Inflammatory macrophage (primary cell): Measurements from ENCODE around the gene RBM20.
"Not testable (repeated sequence)": the region's sequence is repeated elsewhere in the genome, so short reads cannot be mapped to it uniquely, and the experiment has no call there.

Experiments
- DNase-seq, 2 donors: peaks; one replicate each; pipeline ENCODE4 v3.0.0-alpha.2; 2020 to 2022

RBM20 gene

DNA sequence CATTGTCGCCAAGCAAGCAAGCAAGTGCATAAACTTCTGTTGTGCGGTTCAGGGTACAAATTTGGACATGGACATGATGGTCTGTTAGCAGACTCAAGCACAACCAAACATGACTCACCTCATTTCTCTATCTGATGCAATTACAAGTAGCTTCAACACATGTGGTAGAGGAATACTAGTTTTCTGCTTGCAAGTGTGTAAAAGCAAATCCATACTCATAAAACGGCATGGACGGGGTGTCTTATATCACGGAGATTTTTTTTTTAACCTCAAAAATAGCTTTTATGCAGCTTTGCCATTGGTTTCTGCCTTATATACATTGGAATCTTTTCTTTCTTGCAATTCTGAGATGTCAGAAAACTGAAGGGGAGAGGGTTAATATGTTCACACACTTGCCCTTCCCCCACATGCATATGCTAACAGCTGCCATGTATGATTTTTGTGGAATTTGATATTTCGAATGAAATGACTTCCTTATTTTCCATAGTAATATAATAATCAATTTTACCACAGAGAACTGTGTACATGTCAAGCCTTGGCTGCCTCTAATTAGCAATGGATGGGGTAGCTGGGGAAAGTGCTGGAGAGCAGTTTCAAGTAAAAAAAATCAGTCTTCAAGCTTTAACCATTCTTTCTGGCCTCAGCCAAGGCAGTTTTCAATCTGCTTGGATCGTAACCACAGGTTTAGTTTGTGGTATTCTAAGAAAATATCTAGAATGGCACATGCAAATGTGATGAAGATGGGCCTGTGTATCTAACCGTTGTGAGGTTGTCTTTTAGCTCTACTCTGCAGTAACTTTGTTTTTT is 121.6 kb downstream of the RBM20 start:
- DNase-seq: no peak

DNA sequence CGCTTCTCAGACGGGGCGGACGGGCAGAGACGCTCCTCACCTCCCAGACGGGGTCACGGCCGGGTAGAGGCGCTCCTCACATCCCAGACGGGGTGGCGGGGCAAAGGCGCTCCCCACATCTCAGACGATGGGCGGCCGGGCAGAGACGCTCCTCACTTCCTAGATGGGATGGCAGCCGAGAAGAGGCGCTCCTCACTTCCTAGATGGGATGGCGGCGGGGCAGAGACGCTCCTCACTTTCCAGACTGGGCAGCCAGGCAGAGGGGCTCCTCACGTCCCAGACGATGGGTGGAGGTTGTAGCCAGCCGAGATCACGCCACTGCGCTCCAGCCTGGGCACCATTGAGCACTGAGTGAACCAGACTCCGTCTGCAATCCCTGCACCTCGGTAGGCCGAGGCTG is 123.5 kb downstream of the RBM20 start:
- not testable (repeated sequence) for DNase-seq

GRCh38 chr10:110770243-110770642 is 126.1 kb downstream of the RBM20 start:
- DNase-seq: no peak

- DNase-seq: no peak
Measured at GRCh38 chr10:110771486-110771885, 127.3 kb downstream of the RBM20 start.

DNA sequence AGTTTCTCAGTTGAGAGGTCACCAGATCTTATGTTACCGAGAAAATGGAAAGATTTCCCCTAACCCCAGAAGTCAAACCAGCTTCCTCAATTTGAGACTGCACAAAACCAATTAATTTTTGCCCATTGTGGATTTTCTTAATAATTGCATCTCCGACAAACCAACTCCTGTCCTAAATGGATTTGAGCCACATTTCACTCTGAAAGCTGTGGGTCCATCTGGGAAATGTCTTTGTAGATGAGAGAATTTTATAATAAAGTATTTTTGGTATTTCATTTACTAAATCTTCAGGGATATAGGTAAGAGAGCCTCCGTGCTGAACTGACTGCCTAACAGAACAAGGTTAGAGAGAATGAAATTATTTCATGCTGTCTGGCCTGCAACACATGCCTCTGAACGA is 127.9 kb downstream of the RBM20 start:
- no peak for DNase-seq

DNA sequence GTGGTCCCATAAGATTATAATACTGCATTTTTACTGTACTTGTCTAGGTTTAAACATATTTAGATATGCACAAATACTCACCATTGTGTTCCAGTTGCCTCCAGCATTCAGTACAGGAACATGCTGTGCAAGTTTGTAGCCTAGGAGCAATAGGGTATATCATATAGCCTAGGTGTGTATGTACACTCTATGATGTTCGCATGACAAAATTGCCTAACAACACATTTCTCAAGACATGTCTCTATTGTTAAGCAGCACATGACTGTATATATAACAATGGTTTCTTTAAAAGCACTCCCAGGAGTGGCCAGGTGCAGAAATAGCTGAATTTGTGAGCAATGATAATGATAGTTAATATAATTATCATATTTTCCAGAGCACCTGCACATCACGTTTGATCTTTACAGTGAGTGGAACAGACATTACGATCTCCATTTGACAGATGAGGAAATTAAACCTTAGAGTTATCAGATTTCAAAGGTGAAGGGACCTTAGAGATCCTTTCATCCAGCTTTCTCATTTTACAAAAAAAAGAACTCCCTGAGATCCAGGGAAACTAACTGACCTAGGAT is 128.4 kb downstream of the RBM20 start:
- DNase-seq: no peak

GRCh38 chr10:110773693-110774068 is 129.5 kb downstream of the RBM20 start:
- DNase-seq: no peak

DNA sequence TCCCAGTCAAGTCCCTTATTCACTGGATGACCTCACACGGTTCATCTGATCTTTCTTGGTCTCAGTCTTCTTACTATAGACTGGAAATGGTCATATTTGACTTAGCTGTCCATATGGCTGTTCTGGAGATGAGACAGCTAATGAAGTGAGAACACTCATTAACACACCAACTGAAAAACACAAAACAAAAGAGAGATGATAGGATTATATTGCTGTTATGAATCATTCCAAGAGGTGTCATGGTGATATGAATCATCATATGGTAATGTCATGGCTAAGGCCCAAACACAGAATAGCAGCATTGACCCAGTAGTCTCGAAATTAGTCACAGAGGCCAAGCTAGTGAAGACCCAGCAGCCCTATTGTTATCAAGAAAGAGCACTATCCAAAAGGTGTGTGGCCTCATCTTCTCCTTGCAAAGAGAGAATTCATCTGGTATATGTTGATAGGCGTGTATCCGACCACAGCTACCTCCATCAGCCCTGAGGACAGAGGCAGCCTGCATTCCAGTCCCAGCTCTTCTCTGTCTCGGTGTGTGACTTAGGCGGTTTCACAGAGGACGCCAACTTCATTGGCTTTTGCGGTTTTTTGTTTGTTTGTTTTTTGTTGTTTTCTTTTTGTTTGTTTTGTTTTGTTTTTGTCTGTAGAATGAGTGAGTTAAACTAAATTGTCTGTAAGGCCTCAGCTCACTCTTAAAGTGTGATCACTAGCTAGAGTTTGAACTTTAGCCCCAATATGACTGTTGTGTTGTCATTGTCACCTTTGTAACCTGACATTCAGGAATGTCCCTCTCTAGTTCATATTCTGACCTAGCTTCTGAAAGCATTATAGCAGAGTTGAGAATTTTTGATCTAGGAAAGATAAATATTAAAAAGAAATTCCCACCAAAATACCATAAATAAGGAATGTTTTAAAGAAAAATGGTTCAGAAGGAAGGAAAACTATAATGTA is 130.2 kb downstream of the RBM20 start:
- DNase-seq: no peak

DNA sequence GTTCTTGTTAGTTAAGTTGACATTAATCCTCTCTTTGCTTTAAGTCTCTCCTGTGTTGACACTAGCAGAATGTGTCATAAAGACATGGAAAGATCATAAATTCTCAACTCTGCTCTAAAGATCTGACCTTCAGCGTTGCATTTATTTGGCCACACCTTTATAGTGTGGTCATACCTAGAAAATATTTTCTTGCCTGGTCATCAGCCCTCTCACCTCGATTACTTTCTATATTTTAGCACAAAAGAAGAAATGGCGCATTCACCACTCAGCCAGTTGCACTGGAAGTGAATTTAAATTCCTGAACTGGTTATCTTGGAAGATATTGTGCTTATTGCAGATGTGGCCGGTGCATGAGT is 130.9 kb downstream of the RBM20 start:
- no peak for DNase-seq

GRCh38 chr10:110775406-110775805 is 131.3 kb downstream of the RBM20 start:
- no peak for DNase-seq

- no peak for DNase-seq
Measured at GRCh38 chr10:110777017-110777416, 132.9 kb downstream of the RBM20 start.

DNA sequence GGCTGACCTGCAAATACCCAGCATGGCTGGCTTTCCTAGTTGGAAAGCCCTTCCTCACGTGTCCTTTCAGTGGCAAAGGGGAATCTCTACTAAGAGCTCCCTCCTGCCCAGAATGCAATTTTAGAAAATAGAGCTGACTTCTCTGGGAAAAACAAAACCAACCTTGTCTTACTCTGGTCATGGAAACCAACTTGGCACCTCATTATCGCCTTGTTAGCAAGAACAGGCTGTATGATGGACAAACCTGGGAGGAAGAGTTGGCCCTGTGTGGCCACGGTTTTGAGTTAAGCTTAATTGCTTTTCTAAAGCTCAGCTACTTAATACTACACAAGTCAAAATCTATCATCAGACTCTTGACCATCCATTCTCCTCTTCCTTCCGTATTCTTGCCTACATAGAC is 133.5 kb downstream of the RBM20 start:
- DNase-seq: no peak

DNA sequence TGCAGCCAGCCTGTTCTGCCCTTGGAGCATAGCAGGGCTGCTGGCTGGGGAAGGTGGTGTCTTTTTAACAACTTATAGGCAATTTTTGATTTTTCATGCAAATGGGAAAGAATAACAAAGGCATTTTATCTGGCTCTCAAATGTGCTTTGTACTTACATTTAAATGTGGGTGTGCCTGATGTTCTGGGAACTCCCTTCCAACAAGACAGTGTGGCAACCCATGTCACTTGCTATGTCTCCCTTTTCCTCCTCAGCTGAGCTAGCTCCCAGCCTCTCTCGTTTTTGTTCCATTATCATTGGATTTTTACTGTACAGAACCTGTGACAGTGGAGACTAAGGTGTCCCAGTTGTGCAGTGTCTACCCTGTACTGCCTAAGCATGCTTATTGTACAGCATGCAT is 134.1 kb downstream of the RBM20 start:
- peak in 1 of 2 donors; percentile 17 for DNase-seq

DNA sequence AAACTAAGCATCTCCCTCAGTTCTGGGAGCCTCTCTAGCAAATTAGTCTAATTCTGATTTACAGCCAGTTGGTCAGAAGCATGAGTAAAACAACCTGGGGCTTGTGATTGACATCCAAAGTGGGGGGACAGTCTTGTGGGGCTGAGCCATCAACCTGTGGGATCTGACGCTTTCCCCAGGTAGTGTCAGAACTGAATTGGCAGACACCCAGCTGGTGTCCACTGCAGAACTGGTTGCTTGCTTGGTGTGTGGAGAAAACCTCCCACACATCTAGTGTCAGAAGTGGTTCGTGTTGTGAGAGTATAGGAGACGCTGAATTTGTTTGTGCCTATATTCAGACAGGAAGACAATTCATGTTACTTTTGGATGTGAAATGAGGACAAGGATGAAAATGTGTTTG is 135.4 kb downstream of the RBM20 start:
- no peak for DNase-seq

DNA sequence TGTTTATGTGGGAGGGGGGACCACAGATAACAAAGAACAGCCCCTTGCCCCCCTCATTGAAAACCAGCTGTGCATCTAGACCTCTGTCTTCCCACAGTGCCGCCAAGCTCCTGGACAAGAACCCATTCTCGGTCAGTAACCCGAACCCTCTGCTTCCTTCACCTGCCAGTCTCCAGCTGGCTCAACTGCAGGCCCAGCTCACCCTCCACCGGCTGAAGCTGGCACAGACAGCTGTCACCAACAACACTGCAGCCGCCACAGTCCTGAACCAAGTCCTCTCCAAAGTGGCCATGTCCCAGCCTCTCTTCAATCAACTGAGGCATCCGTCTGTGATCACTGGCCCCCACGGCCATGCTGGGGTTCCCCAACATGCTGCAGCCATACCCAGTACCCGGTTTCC is 136.6 kb downstream of the RBM20 start:
- DNase-seq: no peak

DNA sequence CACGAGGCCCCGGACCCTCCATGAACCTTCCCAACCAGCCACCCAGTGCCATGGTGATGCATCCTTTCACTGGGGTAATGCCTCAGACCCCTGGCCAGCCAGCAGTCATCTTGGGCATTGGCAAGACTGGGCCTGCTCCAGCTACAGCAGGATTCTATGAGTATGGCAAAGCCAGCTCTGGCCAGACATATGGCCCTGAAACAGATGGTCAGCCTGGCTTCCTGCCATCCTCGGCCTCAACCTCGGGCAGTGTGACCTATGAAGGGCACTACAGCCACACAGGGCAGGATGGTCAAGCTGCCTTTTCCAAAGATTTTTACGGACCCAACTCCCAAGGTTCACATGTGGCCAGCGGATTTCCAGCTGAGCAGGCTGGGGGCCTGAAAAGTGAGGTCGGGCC is 137.0 kb downstream of the RBM20 start:
- DNase-seq: no peak

DNA sequence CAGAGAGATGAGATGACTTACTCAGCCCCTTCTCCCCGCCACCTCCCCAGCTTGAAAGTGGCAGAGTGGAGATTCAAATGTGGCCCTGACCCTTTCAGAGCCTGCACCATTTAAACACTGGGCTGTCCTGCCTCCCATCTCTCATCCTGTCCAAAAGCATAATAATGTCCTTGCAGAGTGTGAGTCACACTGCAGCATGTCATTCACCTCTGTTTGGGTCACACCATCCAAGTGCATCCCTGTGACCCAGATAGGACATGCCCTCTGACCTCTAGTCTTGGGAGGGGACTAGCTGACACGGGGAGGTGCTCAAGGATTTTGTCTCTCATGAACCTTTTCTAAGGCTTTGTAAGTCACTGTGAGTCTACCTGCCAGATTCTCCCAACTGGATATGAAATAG is 138.5 kb downstream of the RBM20 start:
- DNase-seq: no peak

GRCh38 chr10:110783509-110784107 is 139.5 kb downstream of the RBM20 start:
- no peak for DNase-seq

- DNase-seq: no peak
Measured at GRCh38 chr10:110784198-110784597, 140.1 kb downstream of the RBM20 start.

GRCh38 chr10:110786172-110786571 is 142.0 kb downstream of the RBM20 start:
- DNase-seq: no peak

DNA sequence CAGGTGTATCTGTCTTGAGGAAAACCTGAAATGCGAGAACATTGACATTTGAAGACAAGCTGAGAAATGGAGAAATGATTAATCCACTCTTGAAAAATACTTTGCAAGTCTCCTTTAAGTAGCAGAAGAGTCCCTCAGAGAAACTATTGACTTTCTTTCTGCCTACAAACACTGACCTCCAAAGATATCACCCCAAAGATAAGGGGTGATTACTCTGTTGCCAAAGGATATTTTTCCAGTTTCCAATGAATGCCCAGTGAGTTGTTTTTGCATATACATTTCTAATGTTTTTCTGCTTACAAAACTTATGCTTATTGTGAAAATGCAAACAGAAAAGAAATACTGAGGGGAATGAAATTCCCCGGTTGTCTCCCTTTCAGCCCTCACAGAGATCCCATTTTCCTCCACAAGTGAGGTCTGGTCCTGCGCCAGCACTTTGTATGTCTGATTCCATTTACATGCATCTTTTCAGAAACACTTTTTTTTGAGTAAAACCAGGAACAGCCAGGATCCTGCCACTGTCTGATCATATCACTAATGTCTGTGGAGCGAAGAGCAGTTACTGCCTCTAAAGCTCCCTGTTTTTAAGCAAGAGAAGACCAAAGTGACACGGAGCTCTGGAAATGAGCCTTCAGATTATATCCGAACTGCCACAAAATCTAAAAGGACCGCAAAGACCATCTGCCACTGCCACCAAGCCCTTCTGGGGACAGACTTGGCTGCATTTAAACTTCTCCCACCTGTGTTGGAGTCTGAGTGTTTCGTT is 144.7 kb downstream of the RBM20 start:
- no peak for DNase-seq
